C4-2B (cell line): ENCODE data around the gene FAM53B.

Source experiments
- CTCF ChIP-seq: fragments of 450-650 bp; conservative IDR thresholded peaks from 2 replicates; pipeline ENCODE4 v1.5.1; 2017; ENCODE audit warnings: mild to moderate bottlenecking
- ZFX ChIP-seq: fragments of 450-650 bp; IDR thresholded peaks from 2 replicates; pipeline ENCODE4 v1.6.1; 2017

GRCh38 chr10:124748166-124748565 lies 4.0 kb upstream of the FAM53B start:
- TF ChIP-seq CTCF = no peak
- no peak for TF ChIP-seq ZFX
